K562 (cell line): ENCODE results near the gene IDUA. TPM values are rescaled to one million over a fixed set of nuclear protein-coding genes. Genes with fewer than 3 reads are reported as not detected.

Experiments
- CBX5 ChIP-seq: IDR thresholded peaks from 2 replicates; pipeline ENCODE4 v1.6.1; 2014; ENCODE audit warnings: low read depth, borderline replicate concordance
- CEBPG ChIP-seq, 3 experiments: fragments of 200-800 bp in 1 of 3; sonication (Bioruptor generic) in 1 of 3; sonication (generic) in 1 of 3; formaldehyde crosslinking in 1 of 3; IDR thresholded peaks in 2 of 3; conservative IDR thresholded peaks in 1 of 3; 2 replicates each; pipeline versions ENCODE4 v1.6.1 to v1.8.0; 2016 to 2022; ENCODE audit warnings: missing compliant biosample characterization in 2 of 3, missing genetic modification characterization in 2 of 3, mild to moderate bottlenecking in 1 of 3, missing genetic modification reagents in 1 of 3
- CHCHD3 ChIP-seq: fragments of 250-450 bp; sonication (Bioruptor Pico); IDR thresholded peaks from 2 replicates; pipeline ENCODE4 v2.1.2; 2022; ENCODE audit warnings: mild to moderate bottlenecking
- DPF2 ChIP-seq: fragments of 450-650 bp; IDR thresholded peaks from 2 replicates; pipeline ENCODE4 v1.6.1; 2016
- EHMT2 ChIP-seq: fragments of 450-650 bp; IDR thresholded peaks from 2 replicates; pipeline ENCODE4 v1.6.1; 2018; ENCODE audit warnings: antibody characterized with exemption
- FUS ChIP-seq: fragments of 200-400 bp; formaldehyde crosslinking; optimal IDR thresholded peaks from 2 replicates; pipeline ENCODE3; 2017; ENCODE audit warnings: low read depth, low read length
- MAFG ChIP-seq: fragments of 450-650 bp; conservative IDR thresholded peaks from 2 replicates; pipeline ENCODE4 v1.6.1; 2016; ENCODE audit warnings: missing genetic modification characterization, missing compliant biosample characterization
- MEF2A ChIP-seq: IDR thresholded peaks from 2 replicates; pipeline ENCODE4 v1.6.1; 2011; ENCODE audit warnings: low read depth, mild to moderate bottlenecking, low read length, moderate library complexity; ENCODE audit not compliant: control insufficient read depth
- PCBP2 ChIP-seq: fragments of 200-400 bp; formaldehyde crosslinking; IDR thresholded peaks from 2 replicates; pipeline ENCODE4 v1.6.1; 2018; ENCODE audit warnings: low read length, low read depth, mild to moderate bottlenecking, moderate library complexity; ENCODE audit not compliant: poor library complexity, severe bottlenecking
- RBBP5 ChIP-seq: fragments of 200-600 bp; sonication (generic); IDR thresholded peaks from 2 replicates; pipeline ENCODE4 v1.6.1; 2012; ENCODE audit warnings: borderline replicate concordance, mild to moderate bottlenecking, low read length, control low read depth, inconsistent platforms; ENCODE audit not compliant: insufficient read depth, poor library complexity, severe bottlenecking
- RBM17 ChIP-seq: fragments of 200-400 bp; formaldehyde crosslinking; IDR thresholded peaks from 2 replicates; pipeline ENCODE4 v1.6.1; 2017; ENCODE audit warnings: low read depth, mild to moderate bottlenecking, low read length, borderline replicate concordance
- U2AF2 ChIP-seq: fragments of 200-400 bp; formaldehyde crosslinking; optimal IDR thresholded peaks from 2 replicates; pipeline ENCODE3; 2017; ENCODE audit warnings: low read depth, mild to moderate bottlenecking, low read length
- ZBTB7A ChIP-seq: IDR thresholded peaks from 2 replicates; pipeline ENCODE4 v1.6.1; 2011; ENCODE audit warnings: low read depth, mild to moderate bottlenecking, low read length, moderate library complexity, borderline replicate concordance; ENCODE audit not compliant: control insufficient read depth
- ZKSCAN1 ChIP-seq: fragments of 150-350 bp; IDR thresholded peaks from 2 replicates; pipeline ENCODE4 v1.6.1; 2016; ENCODE audit warnings: low read depth, low read length
- ZNF133 ChIP-seq: fragments of 250-450 bp; sonication (Bioruptor Pico); IDR thresholded peaks from 2 replicates; pipeline ENCODE4 v1.4.0; 2020; ENCODE audit warnings: mild to moderate bottlenecking
- ZNF165 ChIP-seq: fragments of 250-450 bp; sonication (Bioruptor Pico); IDR thresholded peaks from 2 replicates; pipeline ENCODE4 v1.4.0; 2020; ENCODE audit warnings: borderline replicate concordance
- ZNF436 ChIP-seq: fragments of 250-450, 450-650 bp; sonication (Bioruptor Pico); formaldehyde crosslinking; IDR thresholded peaks from 2 replicates; pipeline ENCODE4 v1.7.0; 2020; ENCODE audit warnings: mild to moderate bottlenecking
- ZNF512 ChIP-seq: IDR thresholded peaks from 2 replicates; pipeline ENCODE4 v1.6.1; 2016; ENCODE audit warnings: missing genetic modification characterization, missing compliant biosample characterization
- polyA plus RNA-seq, 8 experiments: library from polyadenylated mRNA; depleted of rRNA in 4 of 8; stranded (reverse) in 5 of 8; unstranded in 3 of 8; fragments of >200 nt; fragmentation: Nextera tagmentation in 2 of 8; fragmentation: Illumina TruSeq in 1 of 8; extraction: Ambion mirVana in 2 of 8; extraction: Trizol in 1 of 8; gene quantifications; 2 replicates each; pipeline versions ENCODE4 v1.2.1 to v1.2.3, GENCODE V29; 2011 to 2014; ENCODE audit warnings: inconsistent platforms in 1 of 8, missing spikeins in 1 of 8
- total RNA-seq, 7 experiments: library from RNA; depleted of rRNA in 6 of 7; stranded (reverse); fragments of >200 nt in 6 of 7; fragmentation: Illumina TruSeq in 2 of 7; extraction: Trizol in 2 of 7; gene quantifications; 2 replicates each; pipeline versions ENCODE4 v1.2.1 to v1.2.3, GENCODE V29; 2011 to 2021; ENCODE audit warnings: low replicate concordance in 1 of 7
- TF ChIP-seq, protein P1 (sequence below): fragments of 250-450 bp; sonication (Bioruptor Pico); IDR thresholded peaks from 2 replicates; pipeline ENCODE4 v1.4.0; 2020; ENCODE audit warnings: mild to moderate bottlenecking, moderate library complexity
- TF ChIP-seq, protein P2 (sequence below): fragments of 250-450 bp; sonication (Bioruptor Pico); IDR thresholded peaks from 2 replicates; pipeline ENCODE4 v1.8.0; 2022; ENCODE audit warnings: inconsistent platforms

IDUA gene
- total and polyA plus RNA-seq, 9 of the 15 experiments (the other 6 are each of a cell fraction or from before 2014, with no cell fraction given), result 0.04 to 16.1 (median 1.2) TPM

GRCh38 chr4:986879-987623, at the start of gene IDUA (continued):
- TF ChIP-seq, protein P1, sequence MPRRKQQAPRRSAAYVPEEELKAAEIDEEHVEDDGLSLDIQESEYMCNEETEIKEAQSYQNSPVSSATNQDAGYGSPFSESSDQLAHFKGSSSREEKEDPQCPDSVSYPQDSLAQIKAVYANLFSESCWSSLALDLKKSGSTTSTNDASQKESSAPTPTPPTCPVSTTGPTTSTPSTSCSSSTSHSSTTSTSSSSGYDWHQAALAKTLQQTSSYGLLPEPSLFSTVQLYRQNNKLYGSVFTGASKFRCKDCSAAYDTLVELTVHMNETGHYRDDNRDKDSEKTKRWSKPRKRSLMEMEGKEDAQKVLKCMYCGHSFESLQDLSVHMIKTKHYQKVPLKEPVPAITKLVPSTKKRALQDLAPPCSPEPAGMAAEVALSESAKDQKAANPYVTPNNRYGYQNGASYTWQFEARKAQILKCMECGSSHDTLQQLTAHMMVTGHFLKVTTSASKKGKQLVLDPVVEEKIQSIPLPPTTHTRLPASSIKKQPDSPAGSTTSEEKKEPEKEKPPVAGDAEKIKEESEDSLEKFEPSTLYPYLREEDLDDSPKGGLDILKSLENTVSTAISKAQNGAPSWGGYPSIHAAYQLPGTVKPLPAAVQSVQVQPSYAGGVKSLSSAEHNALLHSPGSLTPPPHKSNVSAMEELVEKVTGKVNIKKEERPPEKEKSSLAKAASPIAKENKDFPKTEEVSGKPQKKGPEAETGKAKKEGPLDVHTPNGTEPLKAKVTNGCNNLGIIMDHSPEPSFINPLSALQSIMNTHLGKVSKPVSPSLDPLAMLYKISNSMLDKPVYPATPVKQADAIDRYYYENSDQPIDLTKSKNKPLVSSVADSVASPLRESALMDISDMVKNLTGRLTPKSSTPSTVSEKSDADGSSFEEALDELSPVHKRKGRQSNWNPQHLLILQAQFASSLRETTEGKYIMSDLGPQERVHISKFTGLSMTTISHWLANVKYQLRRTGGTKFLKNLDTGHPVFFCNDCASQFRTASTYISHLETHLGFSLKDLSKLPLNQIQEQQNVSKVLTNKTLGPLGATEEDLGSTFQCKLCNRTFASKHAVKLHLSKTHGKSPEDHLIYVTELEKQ (CRISPR knock-in tag), result no peak
- TF ChIP-seq CEBPG (CRISPR knock-in tag; IDR thresholded peaks at IDR 0.05) (no peak), CEBPG (tag; conservative IDR thresholded peaks at IDR 0.05 in 1 of 2, IDR thresholded peaks at IDR 0.05 in 1 of 2) (no peak), ZNF436 (CRISPR knock-in tag) (no peak), EHMT2 (no peak), ZNF165 (no peak), CHCHD3 (no peak), RBM17 (no peak), FUS (peak; percentile 71), MEF2A (no peak), DPF2 (no peak), ZNF133 (CRISPR knock-in tag) (no peak), CBX5 (no peak), ZKSCAN1 (peak; percentile 19; the same call in 1 of the 2 replicates), ZNF512 (tag) (no peak), PCBP2 (no peak), MAFG (tag) (no peak), RBBP5 (peak; percentile 43), ZBTB7A (peak; percentile 97), U2AF2 (no peak)
- TF ChIP-seq, protein P2, sequence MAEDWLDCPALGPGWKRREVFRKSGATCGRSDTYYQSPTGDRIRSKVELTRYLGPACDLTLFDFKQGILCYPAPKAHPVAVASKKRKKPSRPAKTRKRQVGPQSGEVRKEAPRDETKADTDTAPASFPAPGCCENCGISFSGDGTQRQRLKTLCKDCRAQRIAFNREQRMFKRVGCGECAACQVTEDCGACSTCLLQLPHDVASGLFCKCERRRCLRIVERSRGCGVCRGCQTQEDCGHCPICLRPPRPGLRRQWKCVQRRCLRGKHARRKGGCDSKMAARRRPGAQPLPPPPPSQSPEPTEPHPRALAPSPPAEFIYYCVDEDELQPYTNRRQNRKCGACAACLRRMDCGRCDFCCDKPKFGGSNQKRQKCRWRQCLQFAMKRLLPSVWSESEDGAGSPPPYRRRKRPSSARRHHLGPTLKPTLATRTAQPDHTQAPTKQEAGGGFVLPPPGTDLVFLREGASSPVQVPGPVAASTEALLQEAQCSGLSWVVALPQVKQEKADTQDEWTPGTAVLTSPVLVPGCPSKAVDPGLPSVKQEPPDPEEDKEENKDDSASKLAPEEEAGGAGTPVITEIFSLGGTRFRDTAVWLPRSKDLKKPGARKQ (CRISPR knock-in tag), result no peak
